HL-60 (cell line): ENCODE data around the gene KCNQ5.

Experiments
- POLR2AphosphoS5 ChIP-seq: IDR thresholded peaks from 2 replicates; pipeline ENCODE4 v1.6.1; 2012; ENCODE audit warnings: low read depth
- TF ChIP-seq, protein P1 (sequence below): IDR thresholded peaks from one replicate; pipeline ENCODE4 v1.5.1; 2011; ENCODE audit warnings: low read length, control low read depth, inconsistent platforms; ENCODE audit not compliant: insufficient read depth

DNA sequence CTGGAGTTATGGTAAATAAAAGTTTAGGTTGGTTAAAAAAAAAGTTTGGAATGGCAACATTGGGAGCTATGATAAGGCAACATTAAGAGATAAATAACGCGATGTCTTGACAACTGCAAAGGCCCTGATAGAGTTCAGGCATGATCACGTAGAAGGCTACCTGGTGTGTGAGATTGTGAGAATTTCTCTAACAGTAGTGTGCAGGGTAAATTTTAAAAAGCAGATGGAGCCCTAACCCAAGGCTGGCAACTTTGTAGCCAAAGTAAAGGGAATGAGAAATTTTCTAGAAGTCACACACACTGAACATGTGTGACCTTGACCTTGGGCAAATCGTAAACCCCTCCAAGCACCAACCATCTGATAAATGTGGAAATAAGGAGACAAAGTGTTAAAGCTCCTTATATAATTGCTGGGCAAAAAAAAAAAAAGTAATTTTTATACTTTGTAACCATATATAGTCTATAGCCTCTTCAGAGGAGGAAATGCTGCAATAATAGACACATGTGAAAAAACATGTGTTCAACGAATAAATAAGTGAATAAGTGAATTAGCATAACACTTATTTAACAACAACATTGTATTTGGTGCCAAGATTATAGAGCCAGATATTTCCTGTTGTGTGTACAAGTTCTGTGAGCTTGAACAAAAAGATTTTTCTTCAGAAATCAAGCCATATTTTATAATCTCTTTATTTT is 18.2 kb downstream of the KCNQ5 start:
- TF ChIP-seq, protein P1, sequence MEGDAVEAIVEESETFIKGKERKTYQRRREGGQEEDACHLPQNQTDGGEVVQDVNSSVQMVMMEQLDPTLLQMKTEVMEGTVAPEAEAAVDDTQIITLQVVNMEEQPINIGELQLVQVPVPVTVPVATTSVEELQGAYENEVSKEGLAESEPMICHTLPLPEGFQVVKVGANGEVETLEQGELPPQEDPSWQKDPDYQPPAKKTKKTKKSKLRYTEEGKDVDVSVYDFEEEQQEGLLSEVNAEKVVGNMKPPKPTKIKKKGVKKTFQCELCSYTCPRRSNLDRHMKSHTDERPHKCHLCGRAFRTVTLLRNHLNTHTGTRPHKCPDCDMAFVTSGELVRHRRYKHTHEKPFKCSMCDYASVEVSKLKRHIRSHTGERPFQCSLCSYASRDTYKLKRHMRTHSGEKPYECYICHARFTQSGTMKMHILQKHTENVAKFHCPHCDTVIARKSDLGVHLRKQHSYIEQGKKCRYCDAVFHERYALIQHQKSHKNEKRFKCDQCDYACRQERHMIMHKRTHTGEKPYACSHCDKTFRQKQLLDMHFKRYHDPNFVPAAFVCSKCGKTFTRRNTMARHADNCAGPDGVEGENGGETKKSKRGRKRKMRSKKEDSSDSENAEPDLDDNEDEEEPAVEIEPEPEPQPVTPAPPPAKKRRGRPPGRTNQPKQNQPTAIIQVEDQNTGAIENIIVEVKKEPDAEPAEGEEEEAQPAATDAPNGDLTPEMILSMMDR, result no peak
- TF ChIP-seq POLR2AphosphoS5, result no peak
